CD14-positive monocyte (primary cell): ENCODE data around the gene JAM3. TPM values are rescaled to one million over a fixed set of nuclear protein-coding genes. Genes with fewer than 3 reads are reported as not detected.

Experiments used
- DNase-seq, 3 donors: peaks; one replicate each; pipeline ENCODE4 v3.0.0-alpha.2; 2011 to 2022
- H2AFZ ChIP-seq: 2 replicates; pipeline ENCODE4 v1.6.0; 2012; ENCODE audit warnings: mild to moderate bottlenecking, low read depth, low read length, inconsistent platforms; ENCODE audit not compliant: insufficient read depth, poor library complexity, severe bottlenecking
- H3K27ac ChIP-seq, 2 donors: 1 replicate in 1 of 2; 2 replicates in 1 of 2; pipeline ENCODE4 v1.5.1; 2012 to 2013; ENCODE audit warnings: low read length in 2 of 2, control low read depth in 1 of 2, inconsistent platforms in 1 of 2, low read depth in 1 of 2, mild to moderate bottlenecking in 1 of 2
- H3K27me3 ChIP-seq, 2 donors: one replicate each; pipeline versions ENCODE4 v1.6.0 to v1.6.1; 2011 to 2013; ENCODE audit warnings: low read length in 2 of 2; ENCODE audit not compliant: control insufficient read depth in 2 of 2, insufficient read depth in 2 of 2
- H3K36me3 ChIP-seq, 2 donors: replicated peaks in 1 of 2; 1 replicate in 1 of 2; 2 replicates in 1 of 2; pipeline versions ENCODE4 v1.5.1 to v1.6.1; 2012 to 2013; ENCODE audit warnings: low read length in 2 of 2, control low read depth in 1 of 2, inconsistent platforms in 1 of 2, mild to moderate bottlenecking in 1 of 2; ENCODE audit not compliant: insufficient read depth in 2 of 2, control insufficient read depth in 1 of 2
- H3K4me1 ChIP-seq, 2 donors: 1 replicate in 1 of 2; 2 replicates in 1 of 2; pipeline versions ENCODE4 v1.5.1 to v1.6.1; 2012 to 2013; ENCODE audit warnings: low read length in 2 of 2, control low read depth in 1 of 2, inconsistent platforms in 1 of 2, mild to moderate bottlenecking in 1 of 2, moderate library complexity in 1 of 2; ENCODE audit not compliant: insufficient read depth in 2 of 2, control insufficient read depth in 1 of 2
- H3K4me2 ChIP-seq: replicated peaks from 2 replicates; pipeline ENCODE3; 2012; ENCODE audit warnings: low read length, moderate library complexity, mild to moderate bottlenecking; ENCODE audit not compliant: poor library complexity, severe bottlenecking; ENCODE audit errors: extremely low read depth
- H3K4me3 ChIP-seq, 3 experiments: fragments of 200-600 bp in 1 of 3; sonication (generic) in 1 of 3; replicated peaks in 1 of 3; 1 replicate in 2 of 3; 2 replicates in 1 of 3; pipeline ENCODE4 v1.5.1; 2011 to 2013; ENCODE audit warnings: low read length in 3 of 3, mild to moderate bottlenecking in 3 of 3, control low read depth in 2 of 3, low read depth in 2 of 3, inconsistent platforms in 1 of 3, moderate library complexity in 1 of 3
- H3K79me2 ChIP-seq: 2 replicates; pipeline ENCODE4 v1.6.0; 2012; ENCODE audit warnings: mild to moderate bottlenecking, control low read depth, inconsistent platforms, low read length, moderate library complexity; ENCODE audit not compliant: insufficient read depth
- H3K9ac ChIP-seq: 2 replicates; pipeline ENCODE4 v1.6.0; 2017; ENCODE audit warnings: low read length, mild to moderate bottlenecking; ENCODE audit not compliant: insufficient read depth, poor library complexity, severe bottlenecking
- H3K9me3 ChIP-seq, 2 donors: replicated peaks in 1 of 2; 1 replicate in 1 of 2; 2 replicates in 1 of 2; pipeline versions ENCODE4 v1.5.1 to v1.6.1; 2012 to 2013; ENCODE audit warnings: low read length in 2 of 2, control low read depth in 1 of 2; ENCODE audit not compliant: control insufficient read depth in 1 of 2, insufficient read depth in 1 of 2
- H4K20me1 ChIP-seq: 2 replicates; pipeline ENCODE4 v1.6.0; 2012; ENCODE audit warnings: mild to moderate bottlenecking, low read length, control low read depth, moderate library complexity; ENCODE audit not compliant: insufficient read depth
- H3K27ac Mint-ChIP-seq, 7 donors: one replicate each; pipeline ENCODE4 v1.8.0; 2020; ENCODE audit warnings: mild to moderate bottlenecking in 7 of 7, mixed read lengths in 7 of 7, moderate library complexity in 6 of 7, inconsistent platforms in 2 of 7
- H3K27me3 Mint-ChIP-seq, 3 donors: one replicate each; pipeline ENCODE4 v1.8.0; 2021 to 2022; ENCODE audit warnings: low read depth in 3 of 3, mild to moderate bottlenecking in 3 of 3, mixed read lengths in 3 of 3, moderate library complexity in 3 of 3, inconsistent platforms in 1 of 3
- H3K36me3 Mint-ChIP-seq, 2 donors: one replicate each; pipeline ENCODE4 v1.8.0; 2020; ENCODE audit warnings: mixed read lengths in 2 of 2, inconsistent platforms in 1 of 2, mild to moderate bottlenecking in 1 of 2
- H3K4me1 Mint-ChIP-seq: one replicate; pipeline ENCODE4 v1.8.0; 2020; ENCODE audit warnings: mild to moderate bottlenecking, mixed read lengths
- H3K4me3 Mint-ChIP-seq, 2 donors: one replicate each; pipeline ENCODE4 v1.8.0; 2020; ENCODE audit warnings: mild to moderate bottlenecking in 2 of 2, mixed read lengths in 2 of 2, moderate library complexity in 1 of 2
- H3K9me3 Mint-ChIP-seq, 7 donors: one replicate each; pipeline ENCODE4 v1.8.0; 2020 to 2022; ENCODE audit warnings: mixed read lengths in 7 of 7, mild to moderate bottlenecking in 6 of 7, moderate library complexity in 6 of 7, inconsistent platforms in 2 of 7
- CTCF ChIP-seq: fragments of 200-600 bp; IDR thresholded peaks from one replicate; pipeline ENCODE4 v1.8.0; 2022; ENCODE audit warnings: antibody characterized with exemption, mild to moderate bottlenecking
- WGBS: methylation state at CpG from one replicate; pipeline ENCODE4 v1.1.5; 2013; ENCODE audit warnings: missing lambda C conversion rate; ENCODE audit not compliant: insufficient coverage; 5-methylcytosine and 5-hydroxymethylcytosine counted together
- intact Hi-C, 2 donors: fragments of 100-400 bp; cut with micrococcal nuclease; formaldehyde crosslinking; loops; one replicate each; pipeline versions ENCODE4 v1.15.0 to v1.15.1; 2023
- polyA plus RNA-seq, 3 donors: library from polyadenylated mRNA; depleted of rRNA in 1 of 3; unstranded in 2 of 3; stranded (reverse) in 1 of 3; fragments of 300-500 nt in 2 of 3; fragments of >200 nt in 1 of 3; fragmentation: Illumina TruSeq in 2 of 3; gene quantifications; 1 replicate in 2 of 3; 2 replicates in 1 of 3; pipeline ENCODE4 v1.2.3, GENCODE V29; 2012 to 2021

JAM3 gene
- polyA plus RNA-seq, 3 donors, result 0.03 to 0.25 (median 0.12) TPM

- 84% methylated on average over 4 of the region's 12 CpGs for WGBS
- H3K27ac ChIP-seq, result no peak overlapping the region
- H4K20me1 ChIP-seq, result no peaks in the 10 kb centered on the region
- H3K4me2 ChIP-seq, result no peak overlapping the region
- H3K27me3 ChIP-seq, result peaks cover 15 to 43% of the 10 kb centered on the region in 2 donors
- H3K79me2 ChIP-seq, result no peaks in the 10 kb centered on the region
- peak overlapping the region in 1 of 2 donors; percentile 2 for H3K4me3 Mint-ChIP-seq
- peaks cover 39 to 49% (median 39%) of the 10 kb centered on the region in 3 donors for H3K27me3 Mint-ChIP-seq
- no peak for TF ChIP-seq CTCF
- H3K27ac Mint-ChIP-seq, result no peak overlapping the region
- H3K36me3 ChIP-seq, result no peaks in the 10 kb centered on the region
- no peak overlapping the region for H3K4me3 ChIP-seq
- no peak overlapping the region for H2AFZ ChIP-seq
- peaks cover 0 to 6% of the 10 kb centered on the region in 2 donors for H3K4me1 ChIP-seq
- H3K36me3 Mint-ChIP-seq, result peaks cover 0 to 1% of the 10 kb centered on the region in 2 donors
- peaks cover 2% of the 10 kb centered on the region for H3K4me1 Mint-ChIP-seq
- intact Hi-C loops, result no loop called here
- no peak overlapping the region for H3K9ac ChIP-seq
- no peaks in the 10 kb centered on the region for H3K9me3 ChIP-seq
- DNase-seq, result no peak
- H3K9me3 Mint-ChIP-seq, result peaks cover 0 to 2% (median 0%) of the 10 kb centered on the region in 7 donors
Measured at GRCh38 chr11:134066943-134067885, 1.7 kb upstream of the JAM3 start.

- H3K9me3 Mint-ChIP-seq, result peaks cover 0 to 2% (median 0%) of the 10 kb centered on the region in 7 donors
- TF ChIP-seq CTCF, result no peak
- WGBS, result 41% methylated on average over 38 of the region's 41 CpGs
- no peak overlapping the region for H3K9ac ChIP-seq
- H3K4me1 Mint-ChIP-seq, result peaks cover 2% of the 10 kb centered on the region
- H3K27ac Mint-ChIP-seq, result no peak overlapping the region
- no peaks in the 10 kb centered on the region for H3K79me2 ChIP-seq
- H3K27ac ChIP-seq, result no peak overlapping the region
- H4K20me1 ChIP-seq, result no peaks in the 10 kb centered on the region
- peaks cover 39 to 52% (median 41%) of the 10 kb centered on the region in 3 donors for H3K27me3 Mint-ChIP-seq
- H3K27me3 ChIP-seq, result peaks cover 15 to 43% of the 10 kb centered on the region in 2 donors
- H2AFZ ChIP-seq, result no peak overlapping the region
- H3K36me3 ChIP-seq, result no peaks in the 10 kb centered on the region
- peak overlapping the region in 1 of 2 donors; percentile 56 for H3K4me3 Mint-ChIP-seq
- no peaks in the 10 kb centered on the region for H3K9me3 ChIP-seq
- intact Hi-C loops, result no loop called here
- peaks cover 0 to 6% of the 10 kb centered on the region in 2 donors for H3K4me1 ChIP-seq
- no peak overlapping the region for H3K4me3 ChIP-seq
- no peak for DNase-seq
- peak overlapping the region; percentile 56 for H3K4me2 ChIP-seq
- H3K36me3 Mint-ChIP-seq, result peaks cover 0 to 1% of the 10 kb centered on the region in 2 donors
Measured at GRCh38 chr11:134069426-134070341, 812 bp downstream of the JAM3 start.
